HG03280 (cell line): Measurements from ENCODE around the gene DNAH8.
"Not testable (repeated sequence)": the region's sequence is repeated elsewhere in the genome, so short reads cannot be mapped to it uniquely, and the experiment has no call there.

Experiments
- ATAC-seq: cut with Tn5 transposase; IDR thresholded peaks from one replicate; pipeline ENCODE4 v1.9.1; 2021; ENCODE audit warnings: mild to moderate bottlenecking, moderate library complexity; ENCODE audit not compliant: unreplicated experiment

The DNAH8 gene

DNA sequence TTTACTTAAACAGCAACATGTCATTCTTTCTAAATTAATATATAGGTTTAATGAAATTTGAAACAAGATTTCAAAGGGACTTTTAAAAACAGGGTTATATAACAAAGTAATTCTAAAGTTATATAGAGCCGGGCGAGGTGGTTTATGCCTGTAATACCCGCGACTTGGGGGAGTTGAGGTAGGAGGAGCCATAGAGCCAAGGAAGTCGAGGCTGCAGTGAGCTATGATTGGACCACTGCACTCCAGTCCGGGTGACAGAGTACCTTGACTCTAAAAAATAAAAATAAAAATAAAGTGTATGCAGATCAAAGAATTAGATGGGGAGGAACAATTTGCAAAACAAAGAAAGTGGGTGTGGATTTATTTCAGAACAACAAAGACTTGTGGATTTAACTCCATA lies 182.4 kb downstream of the DNAH8 start:
- no peak for ATAC-seq

DNA sequence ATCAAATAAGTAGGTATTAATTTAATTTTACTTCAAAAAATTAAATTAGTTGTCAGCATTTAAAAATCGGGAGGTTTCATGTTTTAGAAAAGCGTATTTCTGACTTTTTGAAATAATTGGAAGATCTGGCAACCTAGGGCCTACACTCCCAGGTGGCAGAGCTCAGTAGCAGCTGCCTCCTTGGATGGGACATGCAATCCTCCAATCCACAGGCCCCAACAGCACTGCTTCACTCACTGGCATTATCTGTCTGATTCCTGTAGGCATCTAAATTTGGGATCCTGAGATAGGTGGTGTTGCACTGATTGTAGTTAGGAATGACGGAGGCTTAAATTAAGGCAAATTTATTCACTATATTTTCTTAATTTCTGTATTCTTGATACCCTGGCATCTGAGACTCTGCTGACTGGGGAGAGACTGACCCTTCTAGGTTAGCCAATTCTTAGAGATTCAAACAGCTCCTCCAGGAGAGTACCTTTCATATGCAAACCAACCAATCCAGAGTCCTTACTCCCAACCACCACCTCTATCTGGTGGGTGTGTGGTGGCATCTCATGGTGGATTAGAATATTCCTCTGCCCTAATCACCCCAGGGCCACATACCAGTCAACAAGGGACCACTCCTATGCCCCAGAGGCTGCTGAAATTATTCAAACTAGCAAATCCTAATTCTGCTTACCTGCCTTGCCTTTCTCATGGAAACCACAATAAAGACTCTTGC lies 186.9 kb downstream of the DNAH8 start:
- no peak for ATAC-seq

DNA sequence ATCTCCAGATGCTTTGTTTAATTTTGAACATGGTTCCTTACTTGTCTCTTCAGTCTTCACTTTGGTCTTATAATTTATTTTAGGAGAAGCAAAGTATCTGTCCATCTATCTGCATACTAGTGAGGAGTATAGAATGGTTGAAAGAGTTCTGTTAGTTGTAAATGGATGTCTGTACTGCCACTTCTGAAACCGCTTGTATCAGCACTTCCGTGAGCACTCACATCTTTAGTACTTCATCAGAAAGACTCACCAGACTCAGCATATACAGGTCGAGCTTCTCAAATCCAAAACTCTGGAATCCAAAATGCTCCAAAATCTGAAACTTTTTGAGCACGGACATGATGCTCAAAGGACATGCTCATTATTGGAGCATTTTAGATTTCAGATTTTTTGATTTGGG lies 191.5 kb downstream of the DNAH8 start:
- ATAC-seq, result no peak

DNA sequence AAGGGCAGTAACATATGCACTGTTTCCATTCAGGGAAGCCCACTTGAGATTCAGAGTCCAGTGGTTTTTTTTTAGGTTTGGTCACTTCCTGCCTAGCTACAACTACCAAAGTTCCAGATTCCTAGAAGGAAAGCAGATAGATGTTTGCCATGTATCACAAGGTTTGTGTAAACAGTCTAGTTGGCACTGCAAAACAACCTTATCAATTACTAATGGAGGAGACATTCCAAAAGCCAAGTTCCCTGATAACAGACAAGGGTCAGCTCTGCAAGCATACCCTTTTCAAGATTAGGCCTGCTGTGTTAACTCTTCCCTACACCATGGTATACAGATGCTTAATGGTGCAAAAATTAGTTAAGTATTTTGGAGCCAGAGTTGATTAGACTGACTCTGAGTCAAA lies 192.2 kb downstream of the DNAH8 start:
- no peak for ATAC-seq

DNA sequence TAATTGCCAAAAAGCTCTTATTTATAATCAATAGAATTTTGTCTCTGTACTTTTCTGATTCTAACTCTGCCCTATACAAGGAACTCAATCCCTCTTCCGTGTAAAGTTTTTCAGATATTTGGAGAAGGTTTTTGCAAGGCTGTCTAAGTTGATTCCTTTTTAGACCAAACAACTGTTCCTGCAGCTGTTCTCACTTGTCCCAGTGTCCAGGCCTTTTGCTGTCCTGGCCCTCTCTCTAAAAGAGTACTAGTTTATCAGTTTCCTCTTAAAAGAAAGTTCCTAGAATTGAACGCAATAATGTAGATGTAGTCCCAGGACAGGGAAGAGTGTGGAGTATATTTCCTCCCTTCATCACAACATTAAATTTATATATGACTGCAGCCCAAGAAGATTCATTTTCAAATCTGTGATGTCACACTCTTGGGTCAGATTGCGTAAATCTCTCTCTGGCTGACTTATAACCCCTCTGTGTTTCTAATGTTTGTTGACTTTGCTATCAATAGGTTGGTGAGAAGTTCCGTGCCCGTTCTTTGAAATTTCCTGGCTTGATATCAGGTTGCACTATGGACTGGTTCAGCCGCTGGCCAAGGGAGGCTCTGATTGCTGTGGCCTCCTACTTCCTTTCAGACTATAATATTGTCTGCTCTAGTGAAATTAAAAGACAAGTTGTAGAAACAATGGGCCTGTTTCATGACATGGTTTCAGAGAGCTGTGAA lies 194.1 kb downstream of the DNAH8 start:
- ATAC-seq, result no peak

DNA sequence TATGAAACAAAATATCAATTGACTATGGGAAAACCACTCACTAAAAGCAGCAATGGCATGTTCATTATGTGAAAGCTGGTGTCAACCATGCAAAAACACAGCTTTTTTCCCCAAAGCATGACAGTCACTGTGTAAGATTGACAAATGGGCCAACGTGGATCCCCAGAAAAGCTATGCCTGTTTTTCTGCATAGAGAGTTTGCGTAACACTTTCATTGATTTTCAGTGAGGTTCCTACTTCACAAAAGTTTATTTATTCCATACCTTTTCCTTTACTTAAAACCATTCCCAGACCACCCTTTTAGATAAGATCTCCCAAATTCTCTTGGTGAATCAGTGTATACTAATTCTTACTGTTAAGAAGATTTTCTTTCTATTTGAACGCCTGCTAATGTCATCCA lies 195.1 kb downstream of the DNAH8 start:
- no peak for ATAC-seq

DNA sequence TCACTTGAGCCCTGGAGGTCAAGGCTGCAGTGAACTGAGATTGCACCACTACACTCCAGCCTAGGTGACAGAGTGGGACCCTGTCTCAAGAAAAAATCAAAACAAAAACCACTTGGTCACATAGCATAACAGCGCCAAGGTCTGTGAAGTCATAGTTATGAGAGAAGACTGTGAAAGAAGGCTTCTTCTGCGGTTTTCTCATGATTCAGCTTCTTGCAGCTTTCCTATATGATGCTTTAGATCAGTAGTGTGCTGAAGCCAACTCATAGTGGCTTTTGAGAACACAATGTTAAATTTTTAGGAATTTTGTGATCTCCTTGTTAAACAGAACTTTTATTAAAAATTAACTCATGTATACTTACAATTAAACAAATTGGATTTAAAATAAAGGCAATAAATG lies 197.3 kb downstream of the DNAH8 start:
- no peak for ATAC-seq

DNA sequence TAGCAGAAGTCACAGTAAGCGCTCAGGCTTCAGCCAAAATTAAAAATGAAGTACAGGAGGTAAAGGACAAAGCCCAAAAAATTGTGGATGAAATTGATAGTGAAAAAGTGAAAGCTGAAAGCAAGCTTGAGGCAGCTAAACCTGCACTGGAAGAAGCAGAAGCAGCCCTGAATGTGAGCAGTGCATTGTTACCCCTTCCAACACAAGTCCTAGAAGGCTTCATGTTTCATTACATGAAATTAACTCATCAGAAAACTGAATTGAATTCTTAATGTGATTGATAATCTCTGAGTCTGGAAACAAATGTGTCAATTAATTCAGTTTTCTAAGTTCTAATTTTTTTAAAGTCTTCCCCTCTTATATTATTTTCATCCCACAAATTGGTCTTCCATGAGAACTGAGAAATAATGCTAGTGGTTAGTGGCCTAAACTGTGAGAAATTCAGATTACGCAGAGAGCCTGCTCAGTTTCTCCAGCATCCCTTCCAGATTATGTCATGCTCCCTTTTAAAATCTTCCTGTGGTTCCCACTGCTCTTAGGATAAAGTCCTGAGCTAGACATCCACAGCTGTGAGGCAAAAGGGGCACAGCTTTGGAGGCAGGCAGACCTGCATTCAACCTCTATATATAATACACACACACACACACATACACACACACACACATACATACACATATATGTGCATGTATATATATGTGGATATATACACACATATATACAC lies 200.3 kb downstream of the DNAH8 start:
- no peak for ATAC-seq

DNA sequence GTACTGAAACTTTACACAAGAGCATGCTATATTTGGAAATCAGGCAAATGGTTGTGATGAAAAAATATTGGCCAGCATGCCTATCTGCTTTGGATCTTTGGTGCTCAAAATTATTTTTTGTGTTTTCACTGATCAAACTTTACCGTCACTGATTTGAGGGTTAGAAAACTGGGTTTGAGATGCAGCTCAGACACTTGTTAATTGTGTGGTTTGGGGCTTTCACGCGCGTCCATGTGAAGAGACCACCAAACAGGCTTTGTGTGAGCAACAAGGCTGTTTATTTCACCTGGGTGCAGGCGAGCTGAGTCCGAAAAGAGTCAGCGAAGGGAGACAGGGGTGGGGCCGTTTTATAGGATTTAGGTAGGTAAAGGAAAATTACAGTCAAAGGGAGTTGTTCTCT lies 206.4 kb downstream of the DNAH8 start:
- not testable (repeated sequence) for ATAC-seq

DNA sequence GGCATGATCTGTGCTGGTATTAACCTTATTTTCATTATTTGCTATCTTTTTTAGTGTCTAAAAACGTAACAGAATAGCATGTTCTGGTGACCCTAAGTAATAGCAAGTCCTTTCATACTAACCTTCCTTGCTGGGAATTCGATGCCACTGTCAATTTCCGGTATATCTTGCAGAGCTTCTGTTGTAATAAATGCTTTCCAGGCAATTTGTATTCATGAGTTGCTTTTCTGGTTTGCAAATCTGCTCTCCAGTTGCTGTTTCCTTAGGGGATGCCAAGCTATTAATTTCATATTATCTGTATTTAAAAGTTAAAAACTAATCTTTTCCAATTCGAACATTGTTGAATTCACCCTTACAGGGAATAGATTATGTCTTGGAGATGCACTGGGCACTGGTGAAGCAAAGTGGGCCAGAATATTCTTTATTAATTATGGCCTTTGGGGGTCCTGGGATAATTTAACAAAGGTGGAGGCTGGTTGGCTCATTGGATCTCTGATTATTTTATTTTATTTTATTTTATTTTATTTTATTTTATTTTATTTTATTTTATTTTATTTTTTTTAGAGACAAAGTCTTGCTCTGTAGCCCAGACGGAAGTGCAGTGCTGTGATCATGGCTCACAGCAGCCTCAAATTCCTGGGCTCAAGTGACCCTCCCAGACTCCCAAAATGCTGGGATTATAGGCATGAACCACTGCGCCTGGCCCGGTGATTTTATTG lies 209.8 kb downstream of the DNAH8 start:
- ATAC-seq, result no peak

DNA sequence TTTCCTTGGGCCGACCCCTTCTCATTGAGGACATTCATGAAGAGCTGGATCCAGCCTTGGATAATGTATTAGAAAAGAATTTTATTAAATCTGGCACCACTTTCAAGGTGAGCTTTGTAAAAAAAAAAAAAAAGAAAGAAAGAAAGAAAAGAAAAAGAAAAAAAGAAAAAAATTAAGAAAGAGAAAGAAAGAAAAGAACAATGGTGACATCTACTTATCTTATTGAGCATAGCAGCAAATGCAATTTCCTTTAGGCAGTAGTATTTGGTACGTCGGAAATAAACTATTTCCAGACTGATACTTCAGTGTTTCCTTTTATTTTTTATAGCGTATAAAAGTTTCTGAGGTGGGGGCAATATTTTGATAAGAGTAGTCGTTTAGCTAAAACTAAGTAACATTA lies 214.4 kb downstream of the DNAH8 start:
- ATAC-seq, result no peak

DNA sequence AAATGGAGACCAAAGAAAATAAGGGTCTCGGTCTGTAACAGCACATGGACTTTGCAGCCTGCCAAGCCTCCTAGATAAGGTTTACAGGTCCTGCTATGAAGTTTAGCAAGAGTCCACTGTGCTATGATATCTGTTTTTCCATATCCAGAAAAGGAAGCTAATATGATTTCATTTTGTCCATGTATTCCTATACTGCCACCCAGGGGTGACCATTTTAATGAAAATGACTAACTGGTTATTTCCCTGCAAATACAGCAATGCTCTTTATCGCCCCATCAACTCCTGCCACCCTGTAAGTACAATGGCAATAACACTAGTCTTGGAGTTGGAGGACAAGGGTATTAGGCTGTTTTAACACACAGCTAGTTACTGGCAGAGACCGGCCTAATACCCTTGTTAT lies 218.3 kb downstream of the DNAH8 start:
- no peak for ATAC-seq

DNA sequence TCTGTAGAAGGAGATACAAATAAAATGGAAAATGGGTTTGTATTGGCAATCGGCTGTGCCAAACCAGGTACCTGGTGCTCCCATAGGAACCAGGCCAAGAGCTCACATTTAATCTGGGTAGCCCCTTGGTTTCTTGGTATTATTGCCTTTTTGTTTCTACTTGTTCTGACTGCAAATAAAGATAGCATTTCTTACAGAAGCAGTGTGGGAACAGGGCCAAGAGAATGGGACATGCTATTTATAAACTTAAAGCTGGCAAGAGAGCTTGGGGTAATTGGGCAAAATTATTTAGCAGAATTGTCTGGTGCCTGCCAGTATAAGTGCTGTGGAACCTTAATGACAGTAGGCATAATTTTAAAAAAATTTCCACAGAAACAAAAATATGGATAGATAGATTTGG lies 219.9 kb downstream of the DNAH8 start:
- ATAC-seq, result no peak

DNA sequence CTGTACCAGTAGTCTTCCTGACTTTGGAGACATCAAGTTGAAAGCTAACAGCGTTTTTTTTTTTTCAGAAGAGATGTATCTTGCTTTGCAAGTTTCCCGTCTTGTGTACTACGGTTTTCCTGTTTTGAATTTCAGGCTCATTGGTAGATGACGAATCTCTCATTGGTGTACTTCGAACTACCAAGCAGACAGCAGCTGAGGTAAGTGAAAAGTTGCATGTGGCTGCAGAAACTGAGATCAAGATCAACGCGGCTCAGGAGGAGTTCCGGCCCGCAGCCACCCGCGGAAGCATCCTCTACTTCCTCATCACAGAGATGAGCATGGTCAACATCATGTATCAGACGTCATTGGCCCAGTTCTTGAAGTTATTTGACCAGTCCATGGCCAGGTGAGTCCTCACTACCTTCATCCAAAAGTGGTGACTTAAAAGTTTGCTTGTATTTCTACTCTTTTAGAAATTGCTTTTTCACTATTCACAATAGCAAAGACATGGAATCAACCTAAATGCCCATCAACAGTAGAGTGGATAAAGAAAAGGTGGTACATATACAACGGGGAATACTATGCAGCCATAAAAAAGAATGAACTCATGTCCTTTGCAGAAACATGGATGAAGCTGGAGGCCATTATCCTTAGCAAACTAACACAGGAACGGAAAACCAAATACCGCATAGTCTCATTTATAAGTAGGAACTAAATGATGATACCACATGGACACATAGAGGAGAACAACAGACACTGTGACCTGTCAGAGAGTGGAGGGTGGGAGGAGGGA lies 222.9 kb downstream of the DNAH8 start:
- ATAC-seq, result no peak

DNA sequence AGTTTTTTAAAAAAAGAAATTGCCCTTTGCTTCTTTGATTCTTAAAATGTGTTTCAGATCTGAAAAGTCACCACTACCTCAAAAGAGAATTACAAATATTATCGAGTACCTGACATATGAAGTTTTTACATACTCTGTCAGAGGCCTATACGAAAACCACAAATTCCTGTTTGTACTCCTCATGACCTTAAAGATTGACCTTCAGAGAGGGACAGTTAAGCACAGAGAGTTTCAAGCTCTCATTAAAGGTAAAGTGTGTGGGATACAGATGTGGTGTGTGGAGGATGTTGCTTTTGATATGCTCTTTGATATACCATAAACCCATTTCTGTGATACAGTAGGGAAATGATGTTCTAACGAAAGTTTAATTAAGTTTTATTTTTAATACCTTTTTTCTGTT lies 223.6 kb downstream of the DNAH8 start:
- ATAC-seq, result no peak

DNA sequence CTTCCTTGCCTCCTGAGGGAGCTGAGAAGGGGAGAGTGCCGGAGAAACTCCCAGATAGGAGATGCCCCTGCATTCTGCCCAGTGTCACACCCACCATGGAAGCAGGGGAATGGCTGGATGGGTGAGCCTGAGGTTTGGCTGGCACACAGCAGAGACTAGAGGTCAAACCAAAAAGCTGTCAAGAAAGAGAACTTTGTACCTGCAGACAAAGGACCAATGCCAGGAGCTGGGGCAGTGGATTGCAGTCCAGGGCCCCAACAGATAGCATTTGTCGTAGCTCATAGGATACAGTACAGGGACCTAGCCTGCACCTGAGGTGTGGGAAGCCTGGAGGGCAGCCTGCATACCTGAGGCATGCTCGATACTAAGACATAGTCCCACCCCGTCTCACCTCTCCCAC lies 227.3 kb downstream of the DNAH8 start:
- no peak for ATAC-seq

DNA sequence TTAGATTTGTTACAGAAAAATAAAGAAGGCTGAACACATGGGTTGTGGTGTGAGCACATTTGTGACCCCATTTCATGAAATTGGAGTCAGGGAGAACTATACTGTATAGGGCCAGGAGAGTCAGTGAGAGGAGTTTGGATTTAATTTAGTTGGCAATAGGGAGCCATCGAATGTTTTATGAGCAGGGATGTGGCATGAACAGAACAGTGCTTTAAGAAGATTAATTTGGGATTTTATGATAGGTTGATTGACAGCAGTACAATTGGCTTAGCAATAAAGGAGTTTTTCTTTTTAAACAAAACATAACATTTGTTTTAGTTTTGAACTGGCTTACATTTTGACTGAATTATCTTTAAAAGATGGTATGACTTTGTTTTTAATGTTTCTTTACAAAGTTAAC lies 227.9 kb downstream of the DNAH8 start:
- no peak for ATAC-seq

DNA sequence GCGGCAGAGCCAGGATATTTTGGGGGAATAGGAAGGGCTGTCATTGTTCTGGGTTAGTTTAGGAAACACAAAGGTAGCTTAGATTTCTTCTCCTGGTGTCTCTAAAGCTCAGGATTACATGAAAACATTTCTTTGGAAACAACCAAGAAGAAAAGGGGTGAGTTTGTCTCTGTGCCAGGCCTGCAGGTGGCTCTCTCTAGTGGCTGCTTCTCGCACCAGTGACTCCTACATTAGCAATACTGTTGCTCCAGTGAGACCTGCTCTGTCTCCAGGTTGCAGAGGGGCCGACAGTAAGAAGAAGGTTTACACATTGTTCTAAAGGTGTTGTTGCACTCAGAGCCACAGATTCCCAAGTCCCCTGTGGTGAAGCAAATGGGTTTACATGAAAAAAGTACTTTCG lies 228.9 kb downstream of the DNAH8 start:
- no peak for ATAC-seq

DNA sequence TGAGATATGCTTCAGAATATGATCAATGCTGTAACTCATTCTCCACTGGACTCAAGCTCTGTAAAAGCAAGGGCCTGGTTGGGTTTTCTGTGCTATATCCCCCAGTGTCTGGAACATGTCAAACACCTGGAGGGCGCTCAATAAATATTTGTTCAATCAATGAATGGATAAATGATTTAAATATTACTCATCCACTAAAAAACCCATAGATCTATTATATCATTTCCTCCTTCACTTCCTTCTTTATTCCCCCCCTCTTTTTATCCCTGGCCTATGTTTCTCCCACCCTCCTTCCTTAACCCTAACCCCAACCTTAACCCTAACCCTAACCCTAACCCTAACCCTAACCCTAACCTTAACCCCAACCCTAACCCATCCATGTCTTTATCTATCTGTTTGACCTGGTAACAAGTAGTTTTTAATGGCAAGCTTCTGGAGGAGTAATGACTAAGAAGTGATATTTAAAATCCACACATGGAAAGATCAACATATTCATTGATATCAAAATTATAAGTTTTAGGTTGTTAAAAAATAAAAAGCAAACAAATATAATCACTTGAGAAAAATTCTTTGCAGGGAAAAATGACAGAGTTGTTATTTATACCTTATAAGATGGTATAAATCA lies 229.7 kb downstream of the DNAH8 start:
- no peak for ATAC-seq

DNA sequence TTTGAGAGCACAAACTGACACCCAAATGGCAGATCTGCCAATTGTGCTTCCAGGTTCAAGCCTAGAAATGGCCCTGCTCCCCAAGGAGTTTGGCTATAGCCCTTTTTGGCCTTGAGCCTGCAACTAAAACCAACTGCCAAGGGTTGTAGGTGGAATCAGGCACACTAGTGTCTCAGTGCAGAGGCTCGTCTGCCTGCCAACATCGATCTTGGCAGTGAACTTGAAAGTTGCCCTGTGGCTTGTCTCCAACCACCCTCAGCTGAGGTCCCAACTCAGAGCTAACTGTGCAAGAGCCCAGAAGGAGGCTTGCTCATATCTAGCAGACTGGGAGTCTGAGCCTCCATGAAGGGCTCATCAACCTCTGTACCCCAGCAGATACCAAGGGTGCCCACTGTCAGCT lies 240.8 kb downstream of the DNAH8 start:
- ATAC-seq, result no peak
